Measurements from ENCODE around the gene GNB1L.

Gene GNB1L

GRCh38 chr22:19800761-19801244 lies 53.9 kb downstream of the GNB1L start:
- Histone ChIP-seq H3K4me3 (ENCODE audit: low read length) (no peak overlapping the region), H3K27me3 (replicated peaks; ENCODE audit: insufficient read depth, low read length) (no peaks in the 10 kb centered on the region)

DNA sequence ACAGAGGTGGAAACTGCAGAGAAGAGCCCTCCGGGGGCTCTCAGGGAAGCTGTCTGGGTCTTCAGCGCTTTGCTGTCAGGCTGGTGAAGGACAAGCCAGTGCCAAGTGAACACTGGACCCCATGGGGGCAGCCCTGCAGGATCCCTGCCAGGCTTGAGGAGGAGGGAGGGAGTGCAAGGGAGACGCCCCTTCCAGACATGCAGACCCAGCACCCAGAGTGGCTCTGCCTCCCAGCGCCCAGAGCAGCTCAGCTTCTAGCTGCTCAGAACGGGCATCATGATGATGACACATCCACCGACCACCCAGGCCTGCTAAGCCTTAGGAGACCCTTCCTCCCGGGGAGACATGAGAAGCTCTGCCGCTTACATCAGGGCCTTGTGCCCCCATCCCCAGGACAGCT lies 54.4 kb downstream of the GNB1L start:
- H3F3A ChIP-seq (ENCODE audit: insufficient read depth, low read length): no peaks in the 10 kb centered on the region
- H3K9me2 ChIP-seq (replicated peaks; ENCODE audit: insufficient read depth, low read length): no peaks in the 10 kb centered on the region
- H3K79me2 ChIP-seq (ENCODE audit: low read length): no peaks in the 10 kb centered on the region
- no peaks in the 10 kb centered on the region for H3K36me3 ChIP-seq (replicated peaks; ENCODE audit: insufficient read depth, low read length)
- DNase-seq: no peak
- H3K27ac ChIP-seq (ENCODE audit: low read length): no peak overlapping the region
- H3K9ac ChIP-seq (ENCODE audit: low read length): no peak overlapping the region
- TF ChIP-seq EZH2phosphoT487 (IDR thresholded peaks at IDR 0.05; ENCODE audit: low read length) (no peak), EZH2 (optimal IDR thresholded peaks at IDR 0.05; ENCODE audit: low read depth, low read length) (no peak)
- TF ChIP-seq, protein P1, sequence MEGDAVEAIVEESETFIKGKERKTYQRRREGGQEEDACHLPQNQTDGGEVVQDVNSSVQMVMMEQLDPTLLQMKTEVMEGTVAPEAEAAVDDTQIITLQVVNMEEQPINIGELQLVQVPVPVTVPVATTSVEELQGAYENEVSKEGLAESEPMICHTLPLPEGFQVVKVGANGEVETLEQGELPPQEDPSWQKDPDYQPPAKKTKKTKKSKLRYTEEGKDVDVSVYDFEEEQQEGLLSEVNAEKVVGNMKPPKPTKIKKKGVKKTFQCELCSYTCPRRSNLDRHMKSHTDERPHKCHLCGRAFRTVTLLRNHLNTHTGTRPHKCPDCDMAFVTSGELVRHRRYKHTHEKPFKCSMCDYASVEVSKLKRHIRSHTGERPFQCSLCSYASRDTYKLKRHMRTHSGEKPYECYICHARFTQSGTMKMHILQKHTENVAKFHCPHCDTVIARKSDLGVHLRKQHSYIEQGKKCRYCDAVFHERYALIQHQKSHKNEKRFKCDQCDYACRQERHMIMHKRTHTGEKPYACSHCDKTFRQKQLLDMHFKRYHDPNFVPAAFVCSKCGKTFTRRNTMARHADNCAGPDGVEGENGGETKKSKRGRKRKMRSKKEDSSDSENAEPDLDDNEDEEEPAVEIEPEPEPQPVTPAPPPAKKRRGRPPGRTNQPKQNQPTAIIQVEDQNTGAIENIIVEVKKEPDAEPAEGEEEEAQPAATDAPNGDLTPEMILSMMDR (IDR thresholded peaks at IDR 0.05; ENCODE audit: low read length): no peak
- no peak overlapping the region for H3K4me3 ChIP-seq (ENCODE audit: low read length)
- H3K4me2 ChIP-seq (ENCODE audit: low read depth, low read length): no peak overlapping the region
- no peaks in the 10 kb centered on the region for H3K4me1 ChIP-seq (ENCODE audit: low read length)
- no peaks in the 10 kb centered on the region for H3K9me3 ChIP-seq (replicated peaks; ENCODE audit: insufficient read depth, low read length)
- H2AFZ ChIP-seq (ENCODE audit: low read length): no peak overlapping the region
- no peaks in the 10 kb centered on the region for H3K27me3 ChIP-seq (replicated peaks; ENCODE audit: insufficient read depth, low read length)
- H4K20me1 ChIP-seq (ENCODE audit: insufficient read depth, low read length): no peaks in the 10 kb centered on the region

More at GRCh38 chr22:19800761-19801244, 53.9 kb downstream of the GNB1L start:
- no peaks in the 10 kb centered on the region for H3K36me3 ChIP-seq (replicated peaks; ENCODE audit: insufficient read depth, low read length)
- H2AFZ ChIP-seq (ENCODE audit: low read length): no peak overlapping the region
- no peaks in the 10 kb centered on the region for H3F3A ChIP-seq (ENCODE audit: insufficient read depth, low read length)
- H3K4me1 ChIP-seq (ENCODE audit: low read length): no peaks in the 10 kb centered on the region
- no peak overlapping the region for H3K4me2 ChIP-seq (ENCODE audit: low read depth, low read length)
- H3K9me3 ChIP-seq (replicated peaks; ENCODE audit: insufficient read depth, low read length): no peaks in the 10 kb centered on the region
- no peaks in the 10 kb centered on the region for H4K20me1 ChIP-seq (ENCODE audit: insufficient read depth, low read length)
- DNase-seq: no peak
- TF ChIP-seq, protein P1 (IDR thresholded peaks at IDR 0.05; ENCODE audit: low read length): no peak
- TF ChIP-seq EZH2phosphoT487 (IDR thresholded peaks at IDR 0.05; ENCODE audit: low read length): no peak
- no peak for TF ChIP-seq EZH2 (optimal IDR thresholded peaks at IDR 0.05; ENCODE audit: low read depth, low read length)
- no peak overlapping the region for H3K27ac ChIP-seq (ENCODE audit: low read length)
- no peaks in the 10 kb centered on the region for H3K79me2 ChIP-seq (ENCODE audit: low read length)
- no peaks in the 10 kb centered on the region for H3K9me2 ChIP-seq (replicated peaks; ENCODE audit: insufficient read depth, low read length)
- no peak overlapping the region for H3K9ac ChIP-seq (ENCODE audit: low read length)

GRCh38 chr22:19799322-19800190 lies 55.1 kb downstream of the GNB1L start:
- Histone ChIP-seq H3K27ac (ENCODE audit: low read length) (no peak overlapping the region), H2AFZ (ENCODE audit: low read length) (no peak overlapping the region), H3F3A (ENCODE audit: insufficient read depth, low read length) (no peaks in the 10 kb centered on the region), H3K9me2 (replicated peaks; ENCODE audit: insufficient read depth, low read length) (no peaks in the 10 kb centered on the region), H3K9me3 (replicated peaks; ENCODE audit: insufficient read depth, low read length) (no peaks in the 10 kb centered on the region), H3K27me3 (replicated peaks; ENCODE audit: insufficient read depth, low read length) (no peaks in the 10 kb centered on the region), H3K4me1 (ENCODE audit: low read length) (no peaks in the 10 kb centered on the region), H4K20me1 (ENCODE audit: insufficient read depth, low read length) (no peaks in the 10 kb centered on the region), H3K9ac (ENCODE audit: low read length) (no peak overlapping the region), H3K4me3 (ENCODE audit: low read length) (no peak overlapping the region), H3K4me2 (ENCODE audit: low read depth, low read length) (no peak overlapping the region), H3K79me2 (ENCODE audit: low read length) (no peaks in the 10 kb centered on the region), H3K36me3 (replicated peaks; ENCODE audit: insufficient read depth, low read length) (no peaks in the 10 kb centered on the region)
- no peak for DNase-seq
- TF ChIP-seq, protein P1 (IDR thresholded peaks at IDR 0.05; ENCODE audit: low read length): no peak
- TF ChIP-seq EZH2phosphoT487 (IDR thresholded peaks at IDR 0.05; ENCODE audit: low read length) (no peak), EZH2 (optimal IDR thresholded peaks at IDR 0.05; ENCODE audit: low read depth, low read length) (no peak)
